GM18505 (cell line): Measurements from ENCODE around the gene MCL1.

Experiments used
- ATAC-seq: cut with Tn5 transposase; IDR thresholded peaks from one replicate; pipeline ENCODE4 v1.9.1; 2021; ENCODE audit not compliant: unreplicated experiment
- POLR2A ChIP-seq: IDR thresholded peaks from 4 replicates; pipeline ENCODE4 v1.6.1; 2011; ENCODE audit warnings: borderline replicate concordance; ENCODE audit not compliant: insufficient read depth, insufficient read length; ENCODE audit errors: extremely low read depth

MCL1 gene

GRCh38 chr1:150537732-150538684 is 41.4 kb downstream of the MCL1 start:
- no peak for TF ChIP-seq POLR2A
- ATAC-seq: no peak

GRCh38 chr1:150536836-150537731 is 42.3 kb downstream of the MCL1 start:
- ATAC-seq: no peak
- TF ChIP-seq POLR2A: no peak

- no peak for ATAC-seq
- no peak for TF ChIP-seq POLR2A
Observed at GRCh38 chr1:150535511-150536287, 43.7 kb downstream of the MCL1 start.

- no peak for ATAC-seq
- TF ChIP-seq POLR2A: no peak
Observed at GRCh38 chr1:150534002-150534401, 45.4 kb downstream of the MCL1 start.

GRCh38 chr1:150532860-150533259 is 46.5 kb downstream of the MCL1 start:
- no peak for ATAC-seq
- no peak for TF ChIP-seq POLR2A

GRCh38 chr1:150530491-150531159 is 48.8 kb downstream of the MCL1 start:
- no peak for ATAC-seq
- no peak for TF ChIP-seq POLR2A

- no peak for TF ChIP-seq POLR2A
- ATAC-seq: no peak
Observed at GRCh38 chr1:150529017-150529416, 50.4 kb downstream of the MCL1 start.

- no peak for ATAC-seq
- no peak for TF ChIP-seq POLR2A
Observed at GRCh38 chr1:150528196-150528595, 51.2 kb downstream of the MCL1 start.

- no peak for TF ChIP-seq POLR2A
- ATAC-seq: no peak
Observed at GRCh38 chr1:150525348-150525747, 54.1 kb downstream of the MCL1 start.
